AG09319 (cell line): ENCODE results near the gene HAUS3.

Source experiments
- DNase-seq: peaks from one replicate; pipeline ENCODE4 v3.0.0-alpha.2; 2010; ENCODE audit warnings: low read depth; ENCODE audit errors: extremely low read depth
- TF ChIP-seq, protein P1 (sequence below): IDR thresholded peaks from 2 replicates; pipeline ENCODE4 v1.5.1; 2011; ENCODE audit warnings: low read depth, mild to moderate bottlenecking, inconsistent platforms, low read length, moderate library complexity

The HAUS3 gene

DNA sequence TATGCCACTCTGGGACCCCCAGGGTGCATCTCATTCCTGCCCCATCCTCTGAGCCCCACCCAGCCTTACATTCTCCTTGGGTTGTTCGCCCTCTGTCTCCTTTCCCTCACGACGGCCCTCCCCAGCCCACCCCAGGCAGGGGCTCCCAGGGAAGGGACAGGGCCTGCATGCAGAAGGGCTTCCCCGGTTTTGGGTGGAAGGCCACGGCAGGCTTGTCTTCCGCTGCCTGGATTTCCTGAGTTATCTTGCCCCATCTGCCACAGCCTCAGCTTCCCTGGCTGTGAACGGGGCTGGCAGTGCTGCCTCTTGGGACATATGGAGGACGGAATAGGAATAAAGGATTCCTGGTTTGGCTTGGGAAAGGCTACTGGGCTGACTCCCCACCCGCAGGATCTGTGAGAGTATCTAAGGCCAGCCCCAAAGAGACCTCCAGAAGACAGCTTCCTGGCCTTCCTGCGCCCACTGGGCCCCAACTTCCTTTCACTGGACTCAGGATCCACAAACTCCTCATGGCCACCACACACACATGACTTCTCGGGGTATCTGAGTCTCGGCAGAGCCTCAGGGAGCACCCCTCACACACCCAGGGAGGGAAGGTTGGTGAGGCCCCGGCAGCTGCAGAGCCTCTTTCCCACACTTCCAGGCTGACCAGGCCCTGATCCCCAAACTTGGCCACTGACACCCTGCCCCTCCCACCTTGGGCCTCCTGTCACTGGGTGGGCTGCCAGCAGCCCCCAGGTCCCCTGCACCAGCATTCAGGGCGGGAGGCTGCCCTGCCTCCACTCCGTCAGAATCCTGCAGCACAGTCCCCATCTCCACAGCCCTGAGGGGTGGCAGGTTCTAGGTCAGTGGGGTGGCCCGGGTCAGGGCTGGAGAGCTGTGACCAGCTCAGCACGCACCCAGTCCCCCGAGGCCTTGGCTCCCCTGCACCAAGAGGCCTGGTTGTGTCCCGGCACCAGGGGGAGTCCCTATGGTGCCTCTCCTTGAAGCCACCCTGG is 23.5 kb upstream of the HAUS3 start:
- TF ChIP-seq, protein P1, sequence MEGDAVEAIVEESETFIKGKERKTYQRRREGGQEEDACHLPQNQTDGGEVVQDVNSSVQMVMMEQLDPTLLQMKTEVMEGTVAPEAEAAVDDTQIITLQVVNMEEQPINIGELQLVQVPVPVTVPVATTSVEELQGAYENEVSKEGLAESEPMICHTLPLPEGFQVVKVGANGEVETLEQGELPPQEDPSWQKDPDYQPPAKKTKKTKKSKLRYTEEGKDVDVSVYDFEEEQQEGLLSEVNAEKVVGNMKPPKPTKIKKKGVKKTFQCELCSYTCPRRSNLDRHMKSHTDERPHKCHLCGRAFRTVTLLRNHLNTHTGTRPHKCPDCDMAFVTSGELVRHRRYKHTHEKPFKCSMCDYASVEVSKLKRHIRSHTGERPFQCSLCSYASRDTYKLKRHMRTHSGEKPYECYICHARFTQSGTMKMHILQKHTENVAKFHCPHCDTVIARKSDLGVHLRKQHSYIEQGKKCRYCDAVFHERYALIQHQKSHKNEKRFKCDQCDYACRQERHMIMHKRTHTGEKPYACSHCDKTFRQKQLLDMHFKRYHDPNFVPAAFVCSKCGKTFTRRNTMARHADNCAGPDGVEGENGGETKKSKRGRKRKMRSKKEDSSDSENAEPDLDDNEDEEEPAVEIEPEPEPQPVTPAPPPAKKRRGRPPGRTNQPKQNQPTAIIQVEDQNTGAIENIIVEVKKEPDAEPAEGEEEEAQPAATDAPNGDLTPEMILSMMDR = peak; percentile 12
- DNase-seq = no peak

DNA sequence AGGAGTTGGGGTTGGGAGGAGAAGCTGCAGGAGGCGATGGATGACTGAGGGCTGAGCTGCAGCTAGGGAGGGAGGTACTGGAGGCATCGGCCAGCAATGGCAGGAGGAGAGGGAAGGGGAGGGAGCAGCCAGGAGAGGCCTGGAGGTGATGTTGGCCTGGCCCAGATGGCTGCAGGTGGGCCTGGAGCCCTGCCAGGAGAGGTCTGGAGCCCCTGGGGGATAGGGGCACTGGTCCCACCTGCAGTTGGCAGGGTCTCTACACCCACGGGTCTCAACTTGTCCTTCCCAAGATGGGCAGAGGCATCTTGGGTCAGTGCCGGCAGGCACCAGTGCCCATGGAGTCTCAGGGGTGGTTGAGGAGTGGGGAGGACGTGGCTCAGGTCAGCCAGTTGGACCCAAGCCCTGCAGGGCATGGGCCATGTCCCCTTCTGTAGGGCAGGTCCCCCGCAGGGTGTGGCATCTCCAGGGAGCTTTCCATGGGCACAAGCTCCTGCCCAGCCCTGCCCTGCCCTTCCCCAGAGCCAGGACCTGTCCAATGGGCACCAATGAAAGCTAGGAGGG is 22.6 kb upstream of the HAUS3 start:
- TF ChIP-seq, protein P1 = no peak
- no peak for DNase-seq

DNA sequence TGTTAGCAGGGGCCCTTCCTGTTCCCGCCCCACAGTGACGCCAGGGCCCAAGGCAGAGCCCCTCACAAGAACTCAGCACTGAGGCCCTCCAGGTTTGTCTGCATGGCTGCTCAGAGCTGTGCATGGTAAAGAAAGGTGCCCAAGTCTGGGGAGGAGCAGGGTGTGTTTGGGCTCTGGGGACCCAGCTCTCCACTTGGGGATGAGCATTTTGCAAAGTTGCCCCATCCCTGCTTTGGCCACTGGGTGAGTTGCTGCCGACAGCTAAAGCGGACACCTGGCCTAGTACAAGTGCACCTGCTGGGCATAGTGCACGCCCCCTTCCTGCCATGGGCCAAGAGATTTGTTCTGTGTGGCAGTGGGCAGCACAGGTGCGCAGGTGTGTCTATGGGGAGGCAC is 22.0 kb upstream of the HAUS3 start:
- TF ChIP-seq, protein P1 = no peak
- no peak for DNase-seq

DNA sequence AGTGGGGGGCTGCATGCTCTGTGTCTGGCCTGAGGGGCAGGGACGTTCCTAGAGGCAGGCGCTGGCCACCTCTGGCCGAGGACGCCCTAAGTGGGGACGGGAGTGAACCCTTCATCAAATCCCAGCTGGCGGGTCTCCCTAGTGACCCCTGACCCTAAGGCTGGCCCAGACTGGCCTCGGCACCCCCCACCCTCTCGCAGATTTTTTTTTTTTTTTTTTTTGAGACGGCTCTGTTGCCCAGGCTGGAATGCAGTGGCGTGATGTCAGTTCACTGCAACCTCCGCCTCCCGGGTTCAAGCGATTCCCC is 21.0 kb upstream of the HAUS3 start:
- DNase-seq = no peak
- TF ChIP-seq, protein P1 = no peak

DNA sequence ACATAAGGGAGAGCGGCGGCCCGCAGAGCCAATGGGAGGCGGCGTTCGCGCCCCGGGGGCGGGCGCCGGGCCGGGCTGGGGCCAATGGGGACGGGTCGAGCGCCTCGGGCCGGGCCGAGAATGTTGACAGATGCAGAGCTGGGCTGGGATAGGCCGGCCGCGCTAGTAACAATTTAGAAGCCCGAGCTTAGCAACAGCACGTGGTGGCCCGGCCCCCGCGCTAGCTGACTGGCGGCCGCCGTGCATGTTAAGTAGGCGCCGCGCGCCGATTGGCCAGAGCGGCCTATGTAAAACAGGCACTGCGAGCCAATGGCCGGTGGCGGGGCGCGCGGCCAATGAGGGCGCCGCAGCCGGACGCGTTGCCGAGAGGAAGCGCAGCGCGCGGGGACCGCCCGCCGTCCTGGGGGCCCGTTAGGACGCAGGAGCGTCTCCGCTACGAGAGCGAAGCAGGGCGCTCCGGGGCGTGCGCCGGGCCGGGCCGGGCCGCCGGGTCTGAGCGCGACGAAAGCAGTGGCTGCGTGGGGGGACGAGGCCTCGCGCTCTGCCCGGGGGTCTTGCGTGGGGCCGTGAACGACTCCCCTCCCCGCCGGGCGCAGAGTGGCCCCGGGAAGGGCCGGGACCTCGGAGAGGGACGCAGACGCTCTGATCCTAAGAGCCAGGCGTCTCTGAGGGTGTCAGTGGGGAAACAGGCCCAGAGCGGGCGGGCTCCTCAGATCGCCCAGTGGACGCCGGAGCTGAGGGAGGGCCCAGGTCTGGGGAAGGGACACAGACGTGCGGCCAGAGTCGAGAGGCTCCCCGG is 20.4 kb upstream of the HAUS3 start:
- TF ChIP-seq, protein P1 = no peak

DNA sequence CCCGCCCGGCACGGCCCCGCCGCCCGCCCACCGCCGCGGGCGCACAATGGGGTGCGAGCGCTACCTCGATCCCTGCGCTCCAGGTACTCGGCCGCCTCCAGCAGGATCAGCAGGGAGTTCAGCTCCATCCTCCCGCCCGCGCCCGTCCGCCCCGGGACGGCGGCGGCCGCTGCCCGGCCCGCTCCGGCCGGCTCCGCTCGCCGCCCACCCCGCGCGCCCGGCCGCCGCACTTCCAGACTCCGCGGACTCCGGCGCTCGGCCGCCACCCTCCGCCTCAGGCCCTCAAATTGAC is 19.9 kb upstream of the HAUS3 start, which contains the start of gene MXD4:
Gene MXD4, minus strand, starts transcription at position 257 of the 292 bp plus-strand sequence. Its CDS starts 129 bp downstream, at position 128.
- TF ChIP-seq, protein P1 = no peak
- no peak for DNase-seq

More for the DNA sequence above, 20.4 kb upstream of the HAUS3 start:
- DNase-seq = peak; percentile 99
